B cell (primary cell): Measurements from ENCODE around the gene C18orf63. TPM values are rescaled to one million over a fixed set of nuclear protein-coding genes. Genes with fewer than 3 reads are reported as not detected.
A peak's percentile ranks its signal among the peaks of the same experiment; 100 is the strongest.

Experiments
- ATAC-seq: fragments of 200-7000 bp; cut with Tn5 transposase; one replicate; pipeline ENCODE4 v1.10.0; 2021; ENCODE audit warnings: low read depth, mild to moderate bottlenecking, moderate number of reproducible peaks, moderate library complexity
- CTCF ChIA-PET: fragments of 350-600 bp; sonication (Branson Sonifier 250); formaldehyde crosslinking; loops from one replicate; lab custom pipeline; 2021; ENCODE audit warnings: antibody characterized with exemption, inconsistent platforms; lab: Charles Lee
- POLR2A ChIA-PET: fragments of 350-600 bp; sonication (Branson Sonifier 250); formaldehyde crosslinking; loops from one replicate; lab custom pipeline; 2021; ENCODE audit warnings: antibody characterized with exemption; lab: Charles Lee
- DNase-seq: peaks from one replicate; pipeline ENCODE4 v3.0.0; 2013
- H2AFZ ChIP-seq: 2 replicates; pipeline ENCODE4 v1.6.1; 2012; ENCODE audit warnings: mild to moderate bottlenecking, low read depth, low read length; ENCODE audit not compliant: insufficient read depth, poor library complexity, severe bottlenecking
- H3K27ac ChIP-seq, 2 donors: 1 replicate in 1 of 2; 2 replicates in 1 of 2; pipeline ENCODE4 v1.5.1; 2012 to 2013; ENCODE audit warnings: low read length in 2 of 2, mild to moderate bottlenecking in 2 of 2, moderate library complexity in 1 of 2
- H3K27me3 ChIP-seq, 4 experiments: fragments of 200-600 bp in 1 of 4; sonication (generic) in 1 of 4; replicated peaks in 1 of 4; 1 replicate in 2 of 4; 2 replicates in 2 of 4; pipeline versions ENCODE4 v1.6.1 to v1.7.0; 2013 to 2016; ENCODE audit warnings: low read length in 3 of 4, mild to moderate bottlenecking in 2 of 4, mixed read lengths in 1 of 4, moderate library complexity in 1 of 4; ENCODE audit not compliant: insufficient read depth in 4 of 4, control insufficient read depth in 3 of 4; ENCODE audit errors: control extremely low read depth in 1 of 4
- H3K36me3 ChIP-seq, 2 experiments: replicated peaks in 1 of 2; 1 replicate in 1 of 2; 2 replicates in 1 of 2; pipeline versions ENCODE4 v1.6.1 to v1.7.1; 2013; ENCODE audit warnings: low read length in 1 of 2; ENCODE audit not compliant: insufficient read depth in 2 of 2, control insufficient read depth in 1 of 2; ENCODE audit errors: control extremely low read depth in 1 of 2, extremely low read depth in 1 of 2
- H3K4me1 ChIP-seq, 2 donors: fragments of 200-600 bp in 1 of 2; sonication (generic) in 1 of 2; 1 replicate in 1 of 2; 2 replicates in 1 of 2; pipeline versions ENCODE4 v1.5.1 to v1.6.1; 2013 to 2017; ENCODE audit warnings: low read length in 2 of 2; ENCODE audit not compliant: control insufficient read depth in 2 of 2, insufficient read depth in 2 of 2
- H3K4me2 ChIP-seq: replicated peaks from 2 replicates; pipeline ENCODE3; 2012; ENCODE audit warnings: mild to moderate bottlenecking, low read depth, low read length; ENCODE audit not compliant: poor library complexity, severe bottlenecking
- H3K4me3 ChIP-seq, 5 experiments: fragments of 200-600 bp in 1 of 5; sonication (generic) in 1 of 5; 1 replicate in 3 of 5; 2 replicates in 2 of 5; pipeline versions ENCODE4 v1.5.1 to v1.7.0; 2011 to 2016; ENCODE audit warnings: low read length in 4 of 5, mild to moderate bottlenecking in 4 of 5, low read depth in 2 of 5, control low read depth in 1 of 5, moderate library complexity in 1 of 5; ENCODE audit not compliant: insufficient read depth in 1 of 5; ENCODE audit errors: control extremely low read depth in 1 of 5, extremely low read depth in 1 of 5
- H3K79me2 ChIP-seq: fragments of 200-600 bp; sonication (generic); one replicate; pipeline ENCODE4 v1.6.0; 2016; ENCODE audit warnings: low read length; ENCODE audit not compliant: control insufficient read depth, insufficient read depth
- H3K9ac ChIP-seq: fragments of 200-600 bp; sonication (generic); 2 replicates; pipeline ENCODE4 v1.6.1; 2017; ENCODE audit warnings: mild to moderate bottlenecking, low read length, moderate library complexity
- H3K9me3 ChIP-seq, 3 donors: one replicate each; pipeline versions ENCODE4 v1.6.1 to v1.7.1; 2013; ENCODE audit warnings: low read length in 2 of 3; ENCODE audit not compliant: control insufficient read depth in 2 of 3, insufficient read depth in 1 of 3; ENCODE audit errors: control extremely low read depth in 1 of 3
- H4K20me1 ChIP-seq: 2 replicates; pipeline ENCODE4 v1.6.0; 2012; ENCODE audit warnings: mild to moderate bottlenecking, low read length; ENCODE audit not compliant: insufficient read depth, control insufficient read depth, poor library complexity, severe bottlenecking
- H3K27ac Mint-ChIP-seq: one replicate; pipeline ENCODE4 v1.8.0; 2021; ENCODE audit warnings: mixed read lengths
- H3K27me3 Mint-ChIP-seq: one replicate; pipeline ENCODE4 v1.8.0; 2021; ENCODE audit warnings: mixed read lengths
- H3K4me1 Mint-ChIP-seq: one replicate; pipeline ENCODE4 v1.8.0; 2021; ENCODE audit warnings: mixed read lengths
- H3K4me3 Mint-ChIP-seq: one replicate; pipeline ENCODE4 v1.8.0; 2021; ENCODE audit warnings: mixed read lengths
- H3K9me3 Mint-ChIP-seq: one replicate; pipeline ENCODE4 v1.8.0; 2022; ENCODE audit warnings: mixed read lengths; ENCODE audit not compliant: insufficient read depth
- EZH2 ChIP-seq: IDR thresholded peaks from 2 replicates; pipeline ENCODE4 v1.6.1; 2012; ENCODE audit warnings: borderline replicate concordance, low read depth, mild to moderate bottlenecking, moderate library complexity, low read length; ENCODE audit not compliant: insufficient read depth, poor library complexity, severe bottlenecking
- WGBS: methylation state at CpG from one replicate; pipeline ENCODE4 v1.1.5; 2013; ENCODE audit warnings: missing lambda C conversion rate; ENCODE audit not compliant: insufficient coverage; 5-methylcytosine and 5-hydroxymethylcytosine counted together
- intact Hi-C: fragments of 100-400 bp; cut with micrococcal nuclease; formaldehyde crosslinking; loops from one replicate; pipeline ENCODE4 v1.10.0; 2022
- polyA plus RNA-seq: library from polyadenylated mRNA; depleted of rRNA; stranded (reverse); fragments of >200 nt; gene quantifications from 2 replicates; pipeline ENCODE4 v1.2.3, GENCODE V29; 2012
- total RNA-seq, 2 donors: library from RNA; stranded (reverse); fragments of 120-200 nt in 1 of 2; gene quantifications; 1 replicate in 1 of 2; 2 replicates in 1 of 2; pipeline versions ENCODE4 v1.2.3 to v1.2.4, GENCODE V29; 2013 to 2022
- TF ChIP-seq, protein P1 (sequence below): fragments of 200-600 bp; IDR thresholded peaks from one replicate; pipeline ENCODE4 v1.8.0; 2022; ENCODE audit warnings: antibody characterized with exemption, mild to moderate bottlenecking

Gene C18orf63
- total and polyA plus RNA-seq, 2 donors (not counting 1 experiment from before 2014, with no cell fraction given) = not detected

DNA sequence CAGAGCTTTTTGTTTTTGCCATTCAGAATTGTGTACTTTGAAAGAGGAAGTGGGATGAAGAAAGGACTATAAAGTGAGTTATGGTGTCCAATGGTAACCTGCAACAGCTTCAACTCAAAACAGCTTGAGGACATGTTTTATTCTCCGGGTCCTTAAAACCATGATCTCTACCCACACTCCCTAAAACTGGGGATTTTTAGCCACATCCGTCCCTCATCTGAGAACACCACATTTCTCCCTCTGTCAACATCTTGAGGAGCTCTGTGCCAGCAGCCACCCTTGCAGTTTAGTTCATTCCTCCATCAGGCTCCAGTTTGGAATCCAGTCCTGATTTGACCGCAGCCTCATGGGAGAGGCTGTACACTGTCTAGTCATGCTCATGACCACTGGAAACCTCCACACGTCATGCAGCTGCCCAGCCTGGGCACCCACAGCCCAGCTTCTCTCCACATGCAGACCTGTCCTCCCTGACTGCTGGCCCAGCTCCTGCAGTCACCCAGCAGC, 62.6 kb downstream of the C18orf63 start:
- no peak for ATAC-seq
- Histone ChIP-seq H3K4me2 (no peak overlapping the region), H3K79me2 (no peaks in the 10 kb centered on the region), H3K36me3 (no peaks in the 10 kb centered on the region), H3K4me1 (no peaks in the 10 kb centered on the region), H3K9me3 (no peaks in the 10 kb centered on the region), H3K27ac (no peak overlapping the region), H2AFZ (peak overlapping the region; percentile 41), H3K4me3 (no peak overlapping the region), H4K20me1 (no peaks in the 10 kb centered on the region), H3K9ac (no peak overlapping the region), H3K27me3 (no peaks in the 10 kb centered on the region)
- ChIA-PET POLR2A (interaction anchor here (0.6 kb wide), 1 partner anchor 173 kb away, joined by 5 read pairs; no protein-coding TSS in a partner anchor), CTCF (interaction anchor here (0.9 kb wide), 1 partner anchor 31 kb away, joined by 3 read pairs; no protein-coding TSS in a partner anchor)
- no peak for DNase-seq
- H3K4me1 Mint-ChIP-seq = peaks cover 7% of the 10 kb centered on the region
- no peak overlapping the region for H3K4me3 Mint-ChIP-seq
- peaks cover 4% of the 10 kb centered on the region for H3K27me3 Mint-ChIP-seq
- H3K9me3 Mint-ChIP-seq = no peaks in the 10 kb centered on the region
- intact Hi-C loops = no loop called here
- TF ChIP-seq, protein P1, sequence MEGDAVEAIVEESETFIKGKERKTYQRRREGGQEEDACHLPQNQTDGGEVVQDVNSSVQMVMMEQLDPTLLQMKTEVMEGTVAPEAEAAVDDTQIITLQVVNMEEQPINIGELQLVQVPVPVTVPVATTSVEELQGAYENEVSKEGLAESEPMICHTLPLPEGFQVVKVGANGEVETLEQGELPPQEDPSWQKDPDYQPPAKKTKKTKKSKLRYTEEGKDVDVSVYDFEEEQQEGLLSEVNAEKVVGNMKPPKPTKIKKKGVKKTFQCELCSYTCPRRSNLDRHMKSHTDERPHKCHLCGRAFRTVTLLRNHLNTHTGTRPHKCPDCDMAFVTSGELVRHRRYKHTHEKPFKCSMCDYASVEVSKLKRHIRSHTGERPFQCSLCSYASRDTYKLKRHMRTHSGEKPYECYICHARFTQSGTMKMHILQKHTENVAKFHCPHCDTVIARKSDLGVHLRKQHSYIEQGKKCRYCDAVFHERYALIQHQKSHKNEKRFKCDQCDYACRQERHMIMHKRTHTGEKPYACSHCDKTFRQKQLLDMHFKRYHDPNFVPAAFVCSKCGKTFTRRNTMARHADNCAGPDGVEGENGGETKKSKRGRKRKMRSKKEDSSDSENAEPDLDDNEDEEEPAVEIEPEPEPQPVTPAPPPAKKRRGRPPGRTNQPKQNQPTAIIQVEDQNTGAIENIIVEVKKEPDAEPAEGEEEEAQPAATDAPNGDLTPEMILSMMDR = no peak
- no peak for TF ChIP-seq EZH2
- no peak overlapping the region for H3K27ac Mint-ChIP-seq
- WGBS = 49% methylated on average over 4 of the region's 4 CpGs

DNA sequence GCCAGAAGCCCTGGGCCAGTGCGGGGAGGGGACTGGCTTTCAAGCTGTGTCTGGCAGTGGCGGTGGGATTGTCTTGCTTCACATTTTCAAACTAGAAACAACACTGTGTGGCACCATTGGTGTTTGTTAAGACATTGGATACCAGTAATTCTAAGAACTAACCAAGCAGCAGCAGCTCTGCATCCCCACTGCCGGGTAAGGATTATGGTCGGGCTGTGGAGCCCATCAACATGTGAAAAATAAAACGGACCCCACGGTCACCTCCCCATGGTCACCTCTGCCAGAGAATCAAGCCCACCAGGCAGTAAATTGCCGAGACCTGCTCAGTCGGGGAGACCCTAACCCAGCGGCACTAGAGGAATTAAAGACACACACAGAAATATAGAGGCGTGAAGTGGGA, 65.3 kb downstream of the C18orf63 start:
- no peaks in the 10 kb centered on the region for H3K36me3 ChIP-seq
- H3K27ac Mint-ChIP-seq = no peak overlapping the region
- no peaks in the 10 kb centered on the region for H3K79me2 ChIP-seq
- peaks cover 7% of the 10 kb centered on the region for H3K27me3 Mint-ChIP-seq
- TF ChIP-seq, protein P1 = no peak
- TF ChIP-seq EZH2 = no peak
- WGBS = 100% methylated on average over 4 of the region's 10 CpGs
- no peak overlapping the region for H3K4me3 Mint-ChIP-seq
- H3K9ac ChIP-seq = no peak overlapping the region
- POLR2A ChIA-PET = no interaction called here
- peaks cover 7% of the 10 kb centered on the region for H3K4me1 Mint-ChIP-seq
- no peaks in the 10 kb centered on the region for H3K9me3 ChIP-seq
- no peak overlapping the region for H3K4me2 ChIP-seq
- no peak overlapping the region for H2AFZ ChIP-seq
- no peak overlapping the region for H3K4me3 ChIP-seq
- intact Hi-C loops = no loop called here
- H3K4me1 ChIP-seq = no peaks in the 10 kb centered on the region
- ATAC-seq (no peak), DNase-seq (no peak)
- CTCF ChIA-PET = no interaction called here
- no peaks in the 10 kb centered on the region for H3K9me3 Mint-ChIP-seq
- H3K27ac ChIP-seq = no peak overlapping the region
- H4K20me1 ChIP-seq = no peaks in the 10 kb centered on the region
- no peaks in the 10 kb centered on the region for H3K27me3 ChIP-seq
